Adrenal gland (tissue), 19 donors: ENCODE data around the gene ADORA1. TPM values are rescaled to one million over a fixed set of nuclear protein-coding genes. Genes with fewer than 3 reads are reported as not detected.

Source experiments
- DNase-seq, 7 donors: peaks; one replicate each; pipeline ENCODE4 v3.0.0-alpha.2; 2019 to 2020
- H3K27ac ChIP-seq, 5 donors: fragments of 200-600 bp; sonication (generic) in 4 of 5; 1 replicate in 3 of 5; 2 replicates in 2 of 5; pipeline versions ENCODE4 v1.5.1 to v1.8.0; 2016 to 2020; ENCODE audit warnings: mild to moderate bottlenecking in 1 of 5
- H3K27me3 ChIP-seq: fragments of 200-600 bp; 2 replicates; pipeline ENCODE4 v1.8.0; 2021
- H3K36me3 ChIP-seq, 2 donors: fragments of 200-600 bp; replicated peaks in 1 of 2; 1 replicate in 1 of 2; 2 replicates in 1 of 2; pipeline versions ENCODE4 v1.5.1 to v1.8.0; 2018 to 2022
- H3K4me1 ChIP-seq, 2 donors: fragments of 200-600 bp; replicated peaks in 1 of 2; 1 replicate in 1 of 2; 2 replicates in 1 of 2; pipeline versions ENCODE4 v1.5.1 to v1.8.0; 2018 to 2021
- H3K4me3 ChIP-seq, 4 donors: fragments of 200-600 bp; sonication (generic) in 3 of 4; one replicate each; pipeline ENCODE4 v1.5.1; 2016 to 2018
- H3K9me3 ChIP-seq, 3 donors: fragments of 200-600 bp; sonication (generic) in 1 of 3; replicated peaks in 1 of 3; 1 replicate in 2 of 3; 2 replicates in 1 of 3; pipeline versions ENCODE4 v1.5.1 to v1.8.0; 2016 to 2021
- CTCF ChIP-seq, 6 experiments: fragments of 450-650 bp in 4 of 6; fragments of 200-600 bp in 2 of 6; sonication (generic) in 1 of 6; IDR thresholded peaks; 1 replicate in 5 of 6; 2 replicates in 1 of 6; pipeline versions ENCODE4 v1.5.1 to v1.8.0; 2016 to 2021; ENCODE audit warnings: antibody characterized with exemption in 6 of 6, mild to moderate bottlenecking in 2 of 6, moderate library complexity in 1 of 6
- POLR2A ChIP-seq, 2 donors: fragments of 450-650 bp; IDR thresholded peaks; one replicate each; pipeline ENCODE4 v1.6.1; 2017; ENCODE audit warnings: antibody characterized with exemption in 2 of 2, mild to moderate bottlenecking in 2 of 2, moderate library complexity in 1 of 2
- WGBS, 4 donors: extraction: QIAGEN DNeasy Blood & Tissue Kit in 2 of 4; methylation state at CpG; one replicate each; pipeline versions ENCODE4 v1.1.5 to v1.1.7; 2013 to 2017; 5-methylcytosine and 5-hydroxymethylcytosine counted together
- intact Hi-C, 2 donors: fragments of 100-400 bp; cut with DNase I; formaldehyde crosslinking; loops; one replicate each; pipeline versions ENCODE4 v1.14.1 to v1.15.0; 2022 to 2023
- long read RNA-seq, 10 donors: library from polyadenylated mRNA in 3 of 10; unstranded in 2 of 10; stranded (forward) in 1 of 10; transcript quantifications; one replicate each; pipeline ENCODE4 v2.0.0 and lab custom pipeline, GENCODE V29; 2021 to 2026
- polyA plus RNA-seq, 3 donors: library from polyadenylated mRNA; stranded (reverse); fragments of 200-250 nt in 2 of 3; fragments of 350-450 nt in 1 of 3; fragmentation: Illumina TruSeq in 1 of 3; extraction: RNeasy Lipid Tissue Mini Kit (QIAGEN cat#74804) in 1 of 3; gene quantifications; one replicate each; pipeline ENCODE4 v1.2.3, GENCODE V29; 2013 to 2014
- total RNA-seq, 9 donors: library from RNA; depleted of rRNA in 4 of 9; stranded (reverse); fragments of >200 nt in 4 of 9; fragments of 120-200 nt in 1 of 9; fragmentation: NEBNext Ultra II Directional in 1 of 9; extraction: Animal tissue kit (Norgen Biotek cat#: 25700) in 1 of 9; gene quantifications; one replicate each; pipeline versions ENCODE4 v1.1.0 to v1.2.4, GENCODE V29; 2013 to 2023
- donor health status: healthy with polysubstance abuse.
- donor health status: Bipolar disorder and iron deficiency.
- donor health status: DM: yes; HTN: yes; CAD: no.
- donor health status: DM: no; HTN: no; CAD: no.
- donor health status: DM: no; HTN: no; CAD: no.
- donor health status: DM: yes; HTN: yes; CAD: no.

The ADORA1 gene
- total RNA-seq: 1 to 10 TPM in 2 of 9 donors, under 1 TPM in 7; 0.14 to 1.7 (median 0.72) TPM
- under 1 TPM; 0.47 to 0.56 (median 0.49) TPM for polyA plus RNA-seq
- long read RNA-seq, donor 1, partial matches to known transcripts: 0 of 1 reads
- long read RNA-seq, donor 1, other reads (novel, unspliced or antisense): 0 of 1 reads
- long read RNA-seq, donor 2, partial matches to known transcripts: 0 of 1 reads
- long read RNA-seq, donor 2, other reads (novel, unspliced or antisense): 0 of 1 reads
- long read RNA-seq, donor 3: 0 reads
- long read RNA-seq, donor 4: 0 reads
- long read RNA-seq, donor 5: 0 reads
- long read RNA-seq, donor 6: 0 reads
- long read RNA-seq, donor 7, partial matches to known transcripts: 0 of 1 reads
- long read RNA-seq, donor 7, other reads (novel, unspliced or antisense): 0 of 1 reads
- long read RNA-seq, donor 8: 0 reads
- long read RNA-seq, donor 9: 0 reads
- long read RNA-seq, donor 10: 0 reads

DNA sequence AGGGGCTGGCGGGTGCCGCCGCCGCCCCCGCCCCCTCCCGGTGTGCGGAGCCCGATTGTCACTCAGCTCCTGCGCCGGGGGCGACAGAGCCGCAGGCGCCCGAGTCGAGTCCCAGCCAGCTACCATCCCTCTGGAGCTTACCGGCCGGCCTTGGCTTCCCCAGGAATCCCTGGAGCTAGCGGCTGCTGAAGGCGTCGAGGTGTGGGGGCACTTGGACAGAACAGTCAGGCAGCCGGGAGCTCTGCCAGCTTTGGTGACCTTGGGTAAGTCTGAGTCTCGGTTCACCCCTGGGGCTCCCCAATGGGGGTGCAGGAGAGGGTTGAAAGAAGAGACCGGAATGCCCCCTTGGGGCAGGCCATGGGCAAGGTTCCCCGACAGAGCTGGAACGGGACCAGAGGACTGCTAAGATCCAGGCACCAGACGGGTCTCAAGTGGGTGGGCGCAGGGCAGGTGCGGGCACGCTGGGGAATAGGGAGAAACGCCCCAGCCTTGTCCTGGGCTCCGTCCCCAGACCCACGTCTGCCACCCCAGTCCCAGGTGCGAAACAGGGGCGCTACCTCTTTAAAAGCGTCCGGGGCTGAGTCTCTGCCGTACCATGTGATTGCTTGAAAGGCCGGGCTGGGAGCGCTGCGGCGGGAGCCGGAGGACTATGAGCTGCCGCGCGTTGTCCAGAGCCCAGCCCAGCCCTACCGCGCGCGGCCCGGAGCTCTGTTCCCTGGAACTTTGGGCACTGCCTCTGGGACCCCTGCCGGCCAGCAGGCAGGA, at the start of gene ADORA1:
Gene ADORA1 (plus strand): TSS at position 61 of the 765 bp plus-strand sequence. CDS start 1,116 bp downstream, outside the sequence.
- H3K27me3 ChIP-seq: peaks cover 16% of the 10 kb centered on the region
- 0 to 1% (median 1%) methylated on average over 20 to 51 of the region's 51 CpGs for WGBS, 4 donors
- H3K4me1 ChIP-seq: peaks cover 14 to 28% of the 10 kb centered on the region in 2 donors
- no peaks in the 10 kb centered on the region for H3K36me3 ChIP-seq
- TF ChIP-seq CTCF (IDR thresholded peaks at IDR 0.05): peak in 1 of 6 experiments; percentile 7
- no peak for TF ChIP-seq POLR2A (IDR thresholded peaks at IDR 0.05)
- peak within 1 kb of the TSS in 1 of 4 donors; percentile 35 for H3K4me3 ChIP-seq
- DNase-seq: peak; percentile 54 to 80 (median 76)
- intact Hi-C loops: no loop called here
- H3K27ac ChIP-seq: no peak within 1 kb of the TSS
- no peaks in the 10 kb centered on the region for H3K9me3 ChIP-seq

GRCh38 chr1:203077956-203078355, 49.6 kb upstream of the ADORA1 start:
- Histone ChIP-seq H3K27me3 (peaks cover 9% of the 10 kb centered on the region), H3K4me1 (peaks cover 0 to 7% of the 10 kb centered on the region in 2 donors), H3K27ac (no peak overlapping the region), H3K4me3 (no peak overlapping the region), H3K36me3 (no peaks in the 10 kb centered on the region), H3K9me3 (no peaks in the 10 kb centered on the region)
- 94 to 98% (median 96%) methylated on average over 2 of the region's 2 CpGs; no CpG with 5 or more reads in 1 of the 4 donors for WGBS, 4 donors
- no peak for TF ChIP-seq POLR2A (IDR thresholded peaks at IDR 0.05)
- TF ChIP-seq CTCF (IDR thresholded peaks at IDR 0.05): no peak
- intact Hi-C loops: no loop called here
- DNase-seq: no peak

DNA sequence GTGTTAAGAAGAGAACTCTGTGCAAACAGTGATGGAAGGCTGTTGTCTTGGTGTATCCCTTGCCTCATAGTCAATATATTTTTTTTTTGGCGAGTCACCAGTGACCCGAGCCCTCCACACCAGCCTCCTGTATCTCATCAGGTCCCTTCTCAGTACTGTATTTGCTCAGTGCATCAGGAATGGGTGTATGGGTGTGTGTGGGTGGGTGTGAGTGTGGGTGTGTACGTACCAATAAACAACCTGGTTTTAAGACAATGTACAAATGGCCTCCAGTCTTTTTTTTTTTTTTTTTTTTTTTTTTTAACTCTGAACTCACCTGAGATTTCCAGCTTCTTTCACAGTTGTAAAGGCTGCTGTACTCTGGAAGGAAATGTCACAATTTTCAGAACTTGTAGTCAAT, 49.0 kb upstream of the ADORA1 start:
- no peak for TF ChIP-seq POLR2A (IDR thresholded peaks at IDR 0.05)
- no peak for TF ChIP-seq CTCF (IDR thresholded peaks at IDR 0.05)
- no peak for DNase-seq
- peaks cover 0 to 7% of the 10 kb centered on the region in 2 donors for H3K4me1 ChIP-seq
- H3K27ac ChIP-seq: no peak overlapping the region
- WGBS, 4 donors: 70 to 82% (median 78%) methylated on average over 3 of the region's 3 CpGs
- no peak overlapping the region for H3K4me3 ChIP-seq
- intact Hi-C loops: no loop called here
- peaks cover 9% of the 10 kb centered on the region for H3K27me3 ChIP-seq
- no peaks in the 10 kb centered on the region for H3K36me3 ChIP-seq
- no peaks in the 10 kb centered on the region for H3K9me3 ChIP-seq

- intact Hi-C loops: no loop called here
- WGBS, 4 donors: 83 to 89% (median 86%) methylated on average over 4 to 5 of the region's 5 CpGs
- Histone ChIP-seq H3K36me3 (no peaks in the 10 kb centered on the region), H3K4me1 (peaks cover 0 to 7% of the 10 kb centered on the region in 2 donors), H3K27ac (no peak overlapping the region), H3K9me3 (no peaks in the 10 kb centered on the region), H3K27me3 (peaks cover 8% of the 10 kb centered on the region), H3K4me3 (no peak overlapping the region)
- TF ChIP-seq POLR2A (IDR thresholded peaks at IDR 0.05) (no peak), CTCF (IDR thresholded peaks at IDR 0.05) (no peak)
- no peak for DNase-seq
Observed at GRCh38 chr1:203080456-203080855, 47.1 kb upstream of the ADORA1 start.
